Dermis blood vessel endothelial cell (primary cell): ENCODE results near the gene DOCK1. TPM values are rescaled to one million over a fixed set of nuclear protein-coding genes. Genes with fewer than 3 reads are reported as not detected.

Source experiments
- DNase-seq: peaks from one replicate; pipeline ENCODE4 v3.0.0; 2010
- total RNA-seq: library from RNA; depleted of rRNA; stranded (reverse); fragments of >200 nt; gene quantifications from 2 replicates; pipeline ENCODE4 v1.2.3, GENCODE V29; 2014

DOCK1 gene
- total RNA-seq, 1 donor from 2014 or later: 124 TPM

DNA sequence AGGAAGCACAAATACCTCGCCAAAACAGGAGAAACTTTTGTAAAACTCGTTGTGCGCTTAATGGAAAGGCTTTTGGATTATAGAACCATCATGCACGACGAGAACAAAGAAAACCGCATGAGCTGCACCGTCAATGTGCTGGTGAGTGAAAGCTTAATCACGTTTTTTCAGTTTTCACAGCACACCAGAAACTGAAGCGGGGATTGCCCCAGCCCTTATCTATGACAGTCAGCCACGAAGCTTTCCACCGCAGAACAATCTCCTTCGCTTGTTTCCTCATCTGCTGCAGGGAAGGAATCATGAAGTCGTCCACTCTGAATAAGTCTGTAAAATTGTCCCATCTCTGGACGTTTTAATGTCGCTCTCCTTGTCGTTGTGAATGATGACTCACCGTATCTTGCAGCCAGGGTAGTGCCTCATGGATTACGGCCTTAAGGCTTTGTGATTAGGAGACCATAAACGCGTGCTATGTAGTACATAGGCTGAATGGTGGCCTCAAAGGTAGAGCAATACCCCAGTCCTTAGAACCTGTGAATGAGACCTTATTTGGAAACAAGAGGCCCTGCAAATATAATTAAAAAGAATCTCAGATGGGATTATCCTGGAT, 468.9 kb downstream of the DOCK1 start:
- DNase-seq: no peak

- DNase-seq: no peak
Observed at GRCh38 chr10:127374901-127375300, 469.7 kb downstream of the DOCK1 start.

DNA sequence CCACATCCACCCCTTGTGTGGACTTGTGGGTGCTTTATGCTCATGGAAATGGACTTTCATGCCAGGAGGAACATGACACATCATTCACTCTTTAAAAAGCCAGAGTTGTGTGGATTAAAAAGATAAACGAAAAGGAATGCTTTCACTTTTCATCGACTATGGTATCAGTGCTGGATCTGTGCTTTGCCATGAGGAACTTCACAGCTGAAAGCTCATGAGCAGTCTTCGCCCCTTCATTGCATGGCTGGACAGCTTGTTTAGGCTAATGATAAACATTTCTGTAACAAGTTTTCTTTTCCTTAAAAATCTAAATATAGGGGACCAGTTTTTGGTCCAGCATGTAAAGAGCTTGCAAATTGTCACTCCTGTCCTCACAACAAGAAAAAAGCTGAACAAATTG, 470.2 kb downstream of the DOCK1 start:
- no peak for DNase-seq

DNA sequence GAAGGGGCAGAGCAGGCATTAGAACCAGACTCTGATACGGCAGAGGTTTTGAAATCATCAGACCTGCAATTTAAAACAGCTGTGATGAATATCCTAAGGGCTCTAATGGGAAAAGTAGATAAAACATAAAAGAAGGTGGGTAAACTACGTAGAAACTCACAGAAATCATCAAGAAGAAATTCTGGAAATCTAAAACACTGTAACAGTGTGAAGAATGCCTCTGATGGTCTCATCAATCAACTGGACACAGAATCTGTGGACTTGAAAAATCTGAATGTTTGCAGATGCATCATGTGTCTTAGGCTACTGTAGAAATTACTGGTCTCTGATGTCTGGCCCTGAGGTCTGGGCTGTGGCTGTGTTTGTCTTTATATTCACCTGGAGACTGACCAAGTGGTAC, 470.8 kb downstream of the DOCK1 start:
- DNase-seq: no peak

GRCh38 chr10:127378628-127379027, 473.4 kb downstream of the DOCK1 start:
- DNase-seq: no peak

DNA sequence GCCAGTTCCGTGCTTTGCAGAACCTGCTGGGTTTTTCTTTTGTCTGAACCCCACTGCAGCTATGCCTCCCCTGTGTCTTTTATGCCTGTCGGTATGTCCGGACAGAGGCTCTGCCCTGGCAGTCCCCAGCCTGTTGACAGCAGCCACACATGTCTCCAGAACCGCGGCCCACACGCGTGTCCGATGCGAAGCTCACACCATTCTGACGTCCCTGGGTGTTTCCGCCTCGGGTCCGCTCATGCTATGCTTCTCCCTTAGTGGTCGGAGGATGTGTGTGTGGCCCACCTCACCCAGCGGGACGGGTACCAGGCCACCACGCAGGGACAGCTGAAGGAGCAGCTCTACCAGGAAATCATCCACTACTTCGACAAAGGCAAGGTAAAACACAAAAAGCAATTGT, 479.3 kb downstream of the DOCK1 start:
- no peak for DNase-seq

GRCh38 chr10:127385066-127385465, 479.8 kb downstream of the DOCK1 start:
- DNase-seq: no peak

DNA sequence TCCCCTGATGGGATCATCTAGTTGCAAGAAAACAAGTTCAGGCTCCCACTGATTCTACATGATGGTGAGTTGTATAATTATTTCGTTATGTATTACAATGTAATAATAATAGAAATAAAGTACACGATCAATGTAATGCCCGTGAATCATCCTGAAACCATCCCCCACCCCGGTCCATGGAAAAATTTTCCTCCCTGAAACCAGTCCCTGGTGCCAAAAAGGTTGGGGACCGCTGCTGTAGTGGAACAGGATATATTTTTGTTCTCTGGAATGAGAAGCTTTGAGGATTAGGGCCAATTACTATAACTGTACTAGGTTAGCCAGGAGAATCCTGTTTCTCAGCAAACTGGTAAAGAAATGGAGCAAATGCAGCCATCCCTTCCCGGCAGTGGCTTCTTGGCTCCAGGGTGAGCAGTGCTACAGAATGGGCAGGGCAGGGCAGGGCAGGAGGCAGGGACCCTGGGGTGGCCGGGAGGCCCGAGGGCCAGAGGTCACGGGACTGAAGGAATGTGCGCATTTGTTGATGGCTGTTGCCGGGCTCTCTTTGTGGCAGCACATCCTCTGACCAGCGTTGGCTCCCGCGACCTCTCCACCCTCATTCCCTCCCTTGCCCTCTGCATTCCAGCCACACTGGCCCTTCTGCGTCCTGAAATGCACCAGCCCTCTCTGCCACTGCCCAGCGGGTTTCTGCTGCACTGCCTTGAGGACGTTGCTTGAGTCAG, 481.5 kb downstream of the DOCK1 start:
- no peak for DNase-seq

DNA sequence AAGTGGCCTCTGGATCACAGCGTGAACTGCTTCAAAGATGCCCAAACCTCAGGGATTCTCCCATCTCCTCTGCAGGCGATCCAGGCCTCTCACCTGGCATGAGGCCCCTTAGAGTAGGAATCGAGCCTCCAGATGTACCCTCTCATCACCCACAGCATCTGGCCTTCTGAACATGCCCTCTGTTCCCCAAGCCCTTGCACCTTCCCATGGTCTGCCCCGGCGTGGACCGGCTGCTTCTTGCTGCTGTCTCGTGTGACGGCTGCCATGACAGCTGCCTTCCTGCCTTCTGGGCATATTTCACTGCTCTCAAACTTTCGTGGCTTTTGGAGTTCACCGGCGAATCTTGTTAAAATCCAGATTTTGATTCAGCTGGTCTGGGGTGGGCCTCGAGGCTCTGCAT, 486.6 kb downstream of the DOCK1 start:
- DNase-seq: no peak

GRCh38 chr10:127392351-127393235, 487.4 kb downstream of the DOCK1 start:
- DNase-seq: no peak

DNA sequence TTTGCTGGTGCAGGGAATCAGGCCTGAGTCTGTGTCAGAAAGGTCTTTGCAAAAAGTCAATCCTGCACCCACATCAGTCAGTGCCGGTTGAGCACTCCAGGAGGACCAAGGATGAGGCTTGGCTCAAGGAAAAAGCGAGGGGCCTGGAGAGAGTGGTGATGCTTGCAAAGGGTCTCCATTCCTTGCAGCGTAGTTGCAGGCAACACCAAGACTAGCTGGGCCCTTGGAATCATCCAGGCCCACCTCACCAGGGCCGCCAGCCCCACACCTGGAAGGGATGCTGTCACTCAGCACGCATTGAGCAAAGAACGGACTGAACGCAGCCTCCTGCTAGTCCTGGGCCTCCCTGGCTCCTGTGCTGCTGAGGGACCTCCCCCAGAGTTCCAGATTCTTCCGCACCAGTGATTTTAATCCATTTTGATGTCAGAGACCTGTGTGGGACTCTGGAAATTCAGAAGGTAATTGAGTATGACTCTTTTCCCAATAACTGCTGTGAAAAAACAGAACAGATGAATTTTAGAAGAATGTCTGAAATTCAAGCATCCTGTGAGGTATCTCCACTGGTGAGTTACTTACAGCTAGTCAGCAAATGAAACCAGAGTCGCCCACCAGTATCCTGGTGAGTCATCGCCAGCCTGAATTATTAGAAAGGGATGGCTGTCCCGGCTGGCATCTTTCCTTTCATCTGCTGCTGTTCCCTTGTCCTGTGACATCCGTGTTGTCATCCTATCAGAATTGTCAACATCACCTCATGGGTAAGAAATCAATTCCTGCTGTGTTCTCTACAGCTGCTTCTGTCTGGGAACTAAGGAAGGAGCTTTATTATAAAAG, 493.1 kb downstream of the DOCK1 start:
- peak; percentile 39 for DNase-seq

- no peak for DNase-seq
Observed at GRCh38 chr10:127398971-127399365, 493.7 kb downstream of the DOCK1 start.

- DNase-seq: no peak
Observed at GRCh38 chr10:127399668-127400067, 494.4 kb downstream of the DOCK1 start.

DNA sequence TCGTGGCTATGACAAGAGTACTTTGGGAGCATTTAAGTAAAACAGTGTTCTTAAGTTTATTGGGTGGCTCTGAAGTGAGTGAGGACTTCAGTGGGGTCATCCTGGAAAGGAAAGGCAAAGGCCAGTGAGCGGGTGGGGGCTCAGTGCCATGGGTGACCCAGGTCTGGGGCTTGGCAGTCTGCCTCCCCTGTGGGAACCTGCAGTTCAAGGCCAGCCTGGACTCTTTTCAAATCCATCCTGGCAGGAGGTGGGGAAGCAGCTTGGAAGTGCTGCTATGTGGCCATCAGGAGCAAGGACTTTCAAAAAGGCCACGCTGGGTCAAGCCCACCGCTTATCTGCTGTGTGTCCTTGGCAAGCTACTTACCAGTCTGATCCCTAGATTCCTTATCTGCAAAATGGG, 495.0 kb downstream of the DOCK1 start:
- DNase-seq: no peak

DNA sequence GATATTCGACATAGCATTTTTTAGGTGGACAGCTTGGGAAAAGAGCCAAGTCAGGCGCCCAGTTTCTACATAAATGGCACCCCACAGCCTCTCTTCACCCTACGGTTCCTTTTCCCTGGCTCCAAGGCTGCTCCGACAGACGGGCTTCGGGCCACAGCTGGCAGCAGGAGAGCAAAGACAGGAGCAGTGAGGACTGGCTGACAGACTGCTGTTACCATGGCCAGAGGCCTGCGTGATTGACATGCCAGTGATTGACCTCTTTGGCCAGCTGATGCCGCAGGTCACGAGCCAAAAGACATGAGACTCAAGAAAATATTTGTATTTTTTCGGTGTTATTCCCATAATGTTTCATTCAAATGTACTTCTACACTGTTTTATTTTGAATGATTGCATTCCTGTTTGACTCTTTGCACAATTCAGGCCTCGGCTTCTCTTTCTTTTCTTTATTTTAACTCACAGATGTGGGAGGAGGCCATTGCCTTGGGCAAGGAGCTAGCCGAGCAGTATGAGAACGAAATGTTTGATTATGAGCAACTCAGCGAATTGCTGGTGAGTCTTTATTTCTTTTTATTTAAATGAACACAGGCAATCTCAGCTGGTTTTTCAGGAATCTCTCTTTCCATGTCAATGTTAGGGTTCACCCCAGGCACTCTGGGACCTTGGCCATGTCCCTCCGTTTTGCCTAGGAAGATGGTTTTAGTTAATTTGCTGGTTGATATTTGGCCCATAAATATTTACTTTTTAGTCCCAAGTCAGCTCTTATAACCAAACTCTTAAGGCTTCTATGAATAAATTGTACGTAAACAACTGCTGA, 497.6 kb downstream of the DOCK1 start:
- no peak for DNase-seq

- peak; percentile 67 for DNase-seq
Observed at GRCh38 chr10:127405221-127405620, 500.0 kb downstream of the DOCK1 start.

DNA sequence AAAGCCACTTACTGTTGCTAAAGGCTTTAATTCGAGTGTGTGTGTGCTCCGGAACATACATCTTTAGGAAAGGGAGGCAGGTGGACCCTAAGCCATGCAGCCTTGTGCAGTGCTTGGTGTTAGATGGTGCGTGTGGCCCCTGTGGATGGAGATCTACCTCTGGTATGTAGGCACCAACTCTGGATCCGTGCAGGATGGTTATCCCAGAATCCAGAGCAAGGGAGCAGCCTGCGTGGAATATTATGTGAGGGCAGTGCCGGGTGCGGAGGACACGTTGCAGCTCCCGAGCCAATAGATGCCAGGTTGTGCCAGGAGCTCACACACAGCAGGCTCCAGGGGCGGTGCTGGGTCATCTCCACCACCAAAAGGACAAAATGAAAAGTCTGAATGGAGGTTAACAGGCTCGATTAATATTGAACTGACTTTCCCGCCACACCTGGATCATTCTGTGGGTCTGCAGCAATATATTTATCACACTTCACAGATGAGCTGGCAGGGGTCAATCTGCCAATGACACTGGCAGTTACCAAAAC, 500.9 kb downstream of the DOCK1 start:
- no peak for DNase-seq

DNA sequence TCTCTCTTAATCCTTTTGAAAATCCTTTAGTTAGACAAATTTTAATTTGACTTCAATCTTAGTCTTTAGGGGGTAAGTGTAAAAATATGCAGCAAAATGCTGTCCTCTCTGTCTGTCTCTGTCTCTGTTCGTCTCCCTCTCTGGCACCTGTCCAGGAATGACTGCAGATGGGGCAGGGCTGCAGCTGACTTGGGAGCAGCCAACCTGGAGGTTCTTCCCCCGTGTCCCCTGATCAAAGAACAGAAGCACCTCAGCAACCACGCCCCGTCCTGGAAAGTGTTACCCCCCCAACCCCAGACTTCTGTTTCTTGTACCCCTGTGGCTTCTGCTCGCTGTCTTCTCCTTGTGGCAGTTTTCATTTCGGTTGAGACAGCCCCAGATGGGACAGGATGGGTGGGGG, 502.3 kb downstream of the DOCK1 start:
- DNase-seq: no peak

DNA sequence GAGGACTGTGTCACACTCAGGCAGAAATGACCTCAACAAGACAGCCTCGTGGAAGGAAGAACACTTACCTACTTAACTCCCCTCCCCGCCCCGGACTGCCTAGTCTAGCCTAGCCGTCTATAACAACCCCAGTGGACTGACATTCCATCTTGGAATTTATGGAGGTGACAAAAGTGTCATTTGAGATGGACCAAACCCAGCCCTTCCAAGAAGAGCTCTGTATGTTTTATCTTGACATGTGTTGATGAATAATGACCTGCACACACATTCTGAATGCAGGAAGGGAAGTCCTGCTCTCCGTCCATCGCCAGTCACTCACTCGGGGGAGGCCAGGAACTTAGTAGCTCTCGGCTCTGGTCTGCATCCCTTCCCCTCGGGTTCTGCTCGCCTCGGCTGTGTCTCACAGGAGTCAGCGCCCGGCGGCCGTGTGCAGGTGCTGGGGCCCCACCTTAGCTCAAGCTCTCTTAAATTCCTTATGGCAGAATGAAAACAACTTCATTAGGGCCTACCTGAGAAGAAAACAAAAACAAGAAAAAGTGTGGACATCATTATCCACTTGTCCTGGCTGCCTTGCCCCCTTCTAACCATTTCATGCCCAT, 503.0 kb downstream of the DOCK1 start:
- DNase-seq: no peak

GRCh38 chr10:127408733-127409132, 503.5 kb downstream of the DOCK1 start:
- DNase-seq: no peak

DNA sequence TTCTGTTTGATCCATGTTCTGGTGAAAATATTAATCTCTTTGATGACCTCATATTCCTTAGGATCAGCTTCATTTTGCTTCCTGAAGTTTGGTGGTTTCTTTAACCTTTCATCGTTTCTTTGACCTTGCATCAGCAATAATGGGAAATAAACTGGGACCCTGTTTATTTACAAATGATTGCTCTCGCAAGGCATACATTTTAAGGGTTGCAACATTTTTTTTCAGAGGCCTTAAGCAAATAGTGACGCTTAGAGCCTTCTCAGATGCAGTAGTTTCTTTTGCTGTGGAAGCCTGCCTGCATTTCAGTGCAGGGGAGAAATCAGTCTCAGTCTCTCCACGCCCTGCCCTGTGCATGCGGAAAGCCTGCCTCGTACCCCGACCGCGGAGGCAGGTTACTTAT, 504.8 kb downstream of the DOCK1 start:
- no peak for DNase-seq
